T-helper 17 cell (primary cell): Measurements from ENCODE around the gene VIPR1. TPM values are rescaled to one million over a fixed set of nuclear protein-coding genes. Genes with fewer than 3 reads are reported as not detected.

ENCODE experiments used
- ATAC-seq: fragments of 150-1000 bp; cut with Tn5 transposase; 2 replicates; pipeline ENCODE4 v1.10.0; 2021; ENCODE audit warnings: mild to moderate bottlenecking, moderate library complexity
- DNase-seq, 3 donors: peaks; one replicate each; pipeline versions ENCODE4 v3.0.0 to v3.0.0-alpha.2; 2020 to 2021
- H3K9me3 ChIP-seq: one replicate; pipeline ENCODE4 v1.7.0; 2013; ENCODE audit warnings: low read length, mild to moderate bottlenecking; ENCODE audit not compliant: control insufficient read depth, poor library complexity, severe bottlenecking
- H3K27ac Mint-ChIP-seq: one replicate; pipeline ENCODE4 v1.8.0; 2022; ENCODE audit warnings: mild to moderate bottlenecking, moderate library complexity, mixed read lengths
- H3K27me3 Mint-ChIP-seq: one replicate; pipeline ENCODE4 v1.8.0; 2022; ENCODE audit warnings: mixed read lengths
- H3K36me3 Mint-ChIP-seq: one replicate; pipeline ENCODE4 v1.8.0; 2022; ENCODE audit warnings: low read depth, mixed read lengths
- H3K4me1 Mint-ChIP-seq: one replicate; pipeline ENCODE4 v1.8.0; 2022; ENCODE audit warnings: mild to moderate bottlenecking, mixed read lengths
- H3K4me3 Mint-ChIP-seq: one replicate; pipeline ENCODE4 v1.8.0; 2022; ENCODE audit warnings: mild to moderate bottlenecking, moderate library complexity, mixed read lengths
- total RNA-seq, 4 donors: library from RNA in 2 of 4; stranded (reverse) in 2 of 4; gene quantifications; one replicate each; pipeline ENCODE4 v1.2.3 and lab custom pipeline; 2022 to 2026

The VIPR1 gene
- total RNA-seq, 2 donors from 2014 or later, result 33.4 to 72.9 TPM

DNA sequence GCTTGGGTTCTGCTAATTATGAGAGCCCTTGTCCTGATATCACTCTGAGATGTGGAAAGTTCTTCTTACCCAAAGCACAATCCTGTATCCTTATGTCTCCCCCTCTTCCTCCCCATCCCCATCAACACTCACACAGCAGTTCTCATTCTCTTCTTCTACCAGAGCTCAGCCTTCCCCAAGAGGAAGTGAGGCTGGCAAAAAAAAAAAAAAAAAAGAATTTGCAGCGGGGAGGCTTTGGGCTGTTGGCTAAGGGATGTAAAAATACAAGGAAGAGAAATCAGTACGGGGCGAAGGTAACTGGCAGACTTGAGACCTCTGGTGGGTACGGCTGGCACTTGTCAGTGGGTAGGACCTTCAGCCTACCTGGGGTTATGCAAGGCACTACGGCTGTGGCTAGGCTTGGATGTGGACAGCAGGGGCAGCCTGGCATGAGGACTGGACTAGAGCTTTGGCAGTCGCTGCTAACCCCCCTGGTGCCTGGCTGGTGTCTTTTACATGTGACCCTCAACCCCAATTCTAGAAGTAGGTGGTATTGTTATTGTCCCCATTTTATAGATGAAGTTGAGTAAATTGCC is 5.4 kb downstream of the VIPR1 start:
- H3K27ac Mint-ChIP-seq, result peak overlapping the region; percentile 37
- no peak for ATAC-seq
- no peaks in the 10 kb centered on the region for H3K36me3 Mint-ChIP-seq
- peaks cover 58% of the 10 kb centered on the region for H3K4me1 Mint-ChIP-seq
- no peak for DNase-seq
- no peaks in the 10 kb centered on the region for H3K9me3 ChIP-seq
- peak overlapping the region; percentile 71 for H3K4me3 Mint-ChIP-seq
- no peaks in the 10 kb centered on the region for H3K27me3 Mint-ChIP-seq

DNA sequence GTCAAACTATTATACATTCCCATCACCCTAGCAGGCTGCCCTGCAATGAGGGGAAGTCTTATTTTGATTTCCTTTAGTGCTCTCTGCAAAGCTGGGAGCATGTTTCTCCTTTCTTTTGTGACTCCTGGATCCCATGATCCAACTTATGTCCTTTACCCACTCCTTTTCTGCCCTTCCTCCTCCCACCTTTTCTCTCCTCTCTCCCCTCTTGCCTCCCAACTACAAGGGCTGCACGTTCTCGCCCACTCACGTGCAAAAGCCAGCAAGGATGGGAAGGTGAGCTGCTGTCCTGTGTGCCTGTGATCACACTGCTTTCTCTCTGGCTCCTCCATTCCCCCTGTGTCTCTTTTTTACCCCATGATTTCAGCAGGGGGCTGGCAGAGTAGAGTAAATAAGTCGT is 6.1 kb downstream of the VIPR1 start:
- DNase-seq (no peak), ATAC-seq (no peak)
- H3K27ac Mint-ChIP-seq, result peak overlapping the region; percentile 82
- H3K4me1 Mint-ChIP-seq, result peaks cover 53% of the 10 kb centered on the region
- peak overlapping the region; percentile 56 for H3K4me3 Mint-ChIP-seq
- H3K36me3 Mint-ChIP-seq, result no peaks in the 10 kb centered on the region
- H3K27me3 Mint-ChIP-seq, result no peaks in the 10 kb centered on the region
- H3K9me3 ChIP-seq, result no peaks in the 10 kb centered on the region

DNA sequence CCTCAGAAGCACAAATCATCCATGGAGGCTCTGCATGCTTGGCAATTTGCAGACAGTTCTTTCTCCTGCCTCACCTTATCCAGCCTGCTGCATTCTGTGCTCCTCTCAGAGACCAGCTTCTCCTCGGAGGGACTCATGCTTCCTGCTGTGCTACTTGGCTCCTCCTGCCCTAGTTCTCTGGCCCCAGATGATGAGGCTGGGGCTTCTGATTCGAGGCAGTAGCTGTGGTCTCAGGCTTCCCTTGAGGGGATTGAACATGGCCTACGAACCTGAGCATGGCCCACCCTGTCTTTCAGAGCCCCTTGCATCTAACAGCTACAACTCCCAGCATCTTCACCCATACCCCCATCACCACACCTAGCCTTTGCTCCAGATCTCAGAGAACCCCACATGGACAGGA is 6.7 kb downstream of the VIPR1 start:
- ATAC-seq (no peak), DNase-seq (no peak)
- Mint-ChIP-seq H3K27ac (peak overlapping the region; percentile 82), H3K36me3 (no peaks in the 10 kb centered on the region), H3K27me3 (no peaks in the 10 kb centered on the region), H3K4me3 (no peak overlapping the region), H3K4me1 (peaks cover 49% of the 10 kb centered on the region)
- H3K9me3 ChIP-seq, result no peaks in the 10 kb centered on the region

DNA sequence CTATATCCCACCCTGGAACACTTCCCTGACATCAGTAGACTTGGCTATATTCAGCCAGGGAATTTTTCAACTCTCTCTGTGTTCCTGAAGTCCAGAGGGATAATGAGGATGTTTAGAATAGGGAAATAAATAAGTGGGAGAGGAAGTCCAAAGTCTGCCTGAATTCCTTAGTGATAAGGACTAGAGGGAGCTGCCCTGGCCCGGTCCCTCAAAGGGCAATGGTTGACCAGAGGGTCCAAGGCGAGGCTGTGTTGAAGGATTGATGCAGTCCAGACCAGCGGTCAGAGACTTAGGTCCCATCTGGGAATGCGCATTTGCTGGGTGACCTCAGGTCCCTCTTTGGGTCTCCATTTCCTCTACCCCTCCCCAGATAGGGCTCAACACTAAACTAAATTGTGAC is 7.9 kb downstream of the VIPR1 start:
- Mint-ChIP-seq H3K27me3 (no peaks in the 10 kb centered on the region), H3K4me3 (no peak overlapping the region), H3K27ac (peak overlapping the region; percentile 54), H3K36me3 (no peaks in the 10 kb centered on the region), H3K4me1 (peaks cover 52% of the 10 kb centered on the region)
- H3K9me3 ChIP-seq, result no peaks in the 10 kb centered on the region
- DNase-seq (no peak), ATAC-seq (no peak)

DNA sequence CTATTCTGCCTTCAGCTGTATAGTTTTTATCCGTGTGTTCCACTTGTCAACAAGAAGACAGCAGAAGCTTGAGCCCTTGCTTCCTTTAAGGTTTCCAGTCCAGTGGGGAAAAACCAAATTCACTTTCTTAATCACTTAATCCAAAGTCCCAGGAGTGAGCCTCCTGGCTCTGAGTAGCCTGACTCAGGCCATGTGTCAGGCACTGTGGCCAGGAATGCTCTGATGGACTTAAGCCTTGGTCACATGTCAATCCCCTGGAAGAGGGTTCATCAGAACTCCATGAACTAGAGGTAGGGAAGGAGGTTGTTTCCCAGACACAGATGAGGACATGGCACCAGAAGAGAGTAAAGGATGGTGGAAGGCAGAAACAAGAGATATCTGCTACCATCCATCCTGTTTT is 8.8 kb downstream of the VIPR1 start:
- H3K27me3 Mint-ChIP-seq, result no peaks in the 10 kb centered on the region
- DNase-seq (no peak), ATAC-seq (no peak)
- peaks cover 4% of the 10 kb centered on the region for H3K36me3 Mint-ChIP-seq
- no peaks in the 10 kb centered on the region for H3K9me3 ChIP-seq
- no peak overlapping the region for H3K4me3 Mint-ChIP-seq
- H3K27ac Mint-ChIP-seq, result peak overlapping the region; percentile 71
- H3K4me1 Mint-ChIP-seq, result peaks cover 58% of the 10 kb centered on the region

DNA sequence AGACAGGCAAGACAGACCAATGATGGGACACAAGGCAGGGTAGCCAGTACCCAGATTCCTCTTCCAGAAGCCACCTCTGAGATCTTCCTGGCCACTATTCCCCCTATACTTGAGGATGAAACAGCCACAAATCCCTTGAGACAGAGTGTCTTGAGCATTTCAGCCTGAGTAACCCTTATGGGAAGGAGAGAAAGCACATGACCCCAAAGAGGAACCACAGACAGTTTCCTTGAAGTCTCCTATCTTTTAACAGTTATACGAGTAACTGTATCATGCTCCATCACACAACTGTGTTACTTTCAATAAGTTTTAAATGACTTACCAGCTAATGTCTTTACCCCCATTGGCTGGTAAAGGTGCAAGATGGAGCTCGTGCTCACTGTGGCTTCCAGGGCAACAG is 9.3 kb downstream of the VIPR1 start:
- Mint-ChIP-seq H3K27me3 (no peaks in the 10 kb centered on the region), H3K27ac (peak overlapping the region; percentile 71), H3K36me3 (peaks cover 4% of the 10 kb centered on the region), H3K4me3 (no peak overlapping the region), H3K4me1 (peaks cover 58% of the 10 kb centered on the region)
- no peak for ATAC-seq
- H3K9me3 ChIP-seq, result no peaks in the 10 kb centered on the region
- no peak for DNase-seq

DNA sequence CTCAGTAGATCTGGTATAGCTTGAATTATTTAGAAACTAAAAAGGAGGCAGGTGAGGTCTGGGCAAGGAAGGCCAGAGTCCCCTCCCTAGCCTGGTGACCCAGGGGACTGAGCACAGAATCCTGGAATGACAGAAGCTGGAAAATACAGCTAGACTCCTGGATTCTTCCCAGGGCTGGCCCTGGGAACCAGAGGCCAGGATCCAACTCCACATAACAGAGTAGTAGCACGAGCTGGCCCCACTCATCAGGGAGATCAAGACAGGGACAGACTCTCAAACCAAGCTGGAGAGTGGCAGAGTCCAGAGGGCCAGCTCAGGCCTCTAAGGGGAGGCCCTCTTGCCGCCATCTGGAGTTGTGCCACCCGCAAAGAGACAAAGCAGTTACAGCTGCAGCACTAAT is 10.7 kb downstream of the VIPR1 start:
- Mint-ChIP-seq H3K36me3 (peaks cover 4% of the 10 kb centered on the region), H3K27me3 (no peaks in the 10 kb centered on the region), H3K4me3 (no peak overlapping the region), H3K4me1 (peaks cover 48% of the 10 kb centered on the region), H3K27ac (peak overlapping the region; percentile 53)
- no peaks in the 10 kb centered on the region for H3K9me3 ChIP-seq
- ATAC-seq (no peak), DNase-seq (no peak)

DNA sequence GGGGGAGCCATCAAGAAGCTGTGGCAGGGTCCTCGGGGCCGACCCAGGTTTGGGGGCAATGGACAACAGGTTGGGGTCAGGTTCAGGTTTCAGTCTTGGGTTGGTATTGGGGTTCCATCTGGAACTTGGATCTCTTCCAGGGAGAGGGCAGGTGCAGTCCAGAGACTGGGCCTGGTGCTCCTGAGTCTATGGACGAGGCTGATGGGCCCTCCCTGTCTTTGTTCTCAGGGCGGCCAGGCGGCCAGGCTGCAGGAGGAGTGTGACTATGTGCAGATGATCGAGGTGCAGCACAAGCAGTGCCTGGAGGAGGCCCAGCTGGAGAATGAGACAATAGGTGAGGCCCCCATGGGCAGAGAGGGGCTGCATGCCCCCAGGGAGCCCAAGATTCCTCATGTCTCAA is 11.1 kb downstream of the VIPR1 start:
- Mint-ChIP-seq H3K4me1 (peaks cover 47% of the 10 kb centered on the region), H3K27me3 (no peaks in the 10 kb centered on the region), H3K27ac (no peak overlapping the region), H3K4me3 (no peak overlapping the region), H3K36me3 (peaks cover 4% of the 10 kb centered on the region)
- no peak for DNase-seq
- H3K9me3 ChIP-seq, result no peaks in the 10 kb centered on the region
- ATAC-seq, result no peak

DNA sequence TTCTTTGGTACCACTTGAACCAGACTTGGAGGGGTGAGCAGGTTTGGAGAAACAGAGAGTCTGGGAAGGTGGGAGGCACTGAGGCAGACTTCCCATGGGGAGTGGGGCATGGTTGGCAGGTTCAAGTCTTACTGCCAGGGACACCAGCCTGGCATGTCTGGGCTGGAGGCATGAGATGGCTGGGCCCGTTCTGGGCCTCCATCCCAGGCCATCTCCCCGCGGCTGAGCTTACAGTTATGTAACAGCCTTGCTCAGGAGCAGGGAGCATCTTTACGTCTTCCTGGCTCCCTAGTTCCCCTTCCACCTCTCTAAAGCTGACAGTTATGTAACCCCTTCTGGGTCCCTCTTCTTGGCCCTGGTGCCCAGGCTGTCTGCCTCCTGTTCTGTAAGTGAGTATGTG is 12.4 kb downstream of the VIPR1 start:
- Mint-ChIP-seq H3K4me1 (peaks cover 42% of the 10 kb centered on the region), H3K36me3 (peaks cover 4% of the 10 kb centered on the region), H3K27me3 (no peaks in the 10 kb centered on the region), H3K4me3 (peak overlapping the region; percentile 55), H3K27ac (peak overlapping the region; percentile 70)
- H3K9me3 ChIP-seq, result no peaks in the 10 kb centered on the region
- ATAC-seq, result no peak
- no peak for DNase-seq

DNA sequence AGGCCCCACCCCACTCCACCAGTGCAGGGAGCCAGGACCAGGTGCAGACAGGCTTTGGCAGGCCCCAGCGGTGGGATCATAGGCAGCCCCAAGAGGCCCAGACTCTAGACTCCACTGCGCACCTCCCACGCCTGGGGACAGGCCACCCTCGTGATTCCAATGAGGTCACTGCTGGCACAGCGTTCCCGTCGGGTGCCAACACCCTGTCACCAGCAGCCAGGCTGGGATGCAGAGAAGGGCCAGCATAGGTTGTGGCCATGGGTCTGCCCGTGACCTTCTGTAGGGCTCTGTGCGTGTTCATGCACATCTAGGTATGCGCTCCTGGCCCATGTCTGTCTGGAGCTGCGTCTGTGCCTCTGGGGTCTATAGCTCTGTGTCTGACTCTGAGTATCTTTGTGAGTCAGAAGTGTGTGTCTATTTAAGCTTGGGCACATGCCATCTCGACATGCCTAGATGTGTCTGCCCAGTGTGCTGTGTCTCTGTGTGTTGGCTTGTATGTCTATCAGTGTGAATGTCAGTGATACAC is 13.0 kb downstream of the VIPR1 start:
- no peak for ATAC-seq
- peaks cover 44% of the 10 kb centered on the region for H3K4me1 Mint-ChIP-seq
- peak overlapping the region; percentile 72 for H3K27ac Mint-ChIP-seq

DNA sequence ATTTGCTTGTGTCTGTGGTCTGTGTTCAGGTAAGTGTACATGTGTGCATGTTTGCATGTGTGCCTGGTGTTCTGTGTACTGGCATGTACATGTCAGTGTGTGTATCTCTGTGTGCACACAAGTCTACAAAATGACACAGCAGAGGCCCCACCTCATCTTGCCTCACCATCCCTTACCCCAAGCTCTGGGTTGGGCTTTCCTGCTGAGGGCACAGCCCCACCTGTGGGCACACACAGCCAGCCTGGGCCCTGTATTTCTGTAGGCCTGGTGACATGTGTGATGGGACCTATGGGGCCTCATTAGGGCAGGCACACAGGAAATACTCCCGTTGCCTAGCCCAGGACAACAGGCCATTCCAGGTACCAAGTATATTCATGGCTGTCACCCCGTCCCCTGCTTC is 13.5 kb downstream of the VIPR1 start:
- Mint-ChIP-seq H3K36me3 (peaks cover 6% of the 10 kb centered on the region), H3K27me3 (no peaks in the 10 kb centered on the region), H3K27ac (peak overlapping the region; percentile 72), H3K4me1 (peaks cover 46% of the 10 kb centered on the region), H3K4me3 (no peak overlapping the region)
- DNase-seq, result no peak
- ATAC-seq, result no peak
- no peaks in the 10 kb centered on the region for H3K9me3 ChIP-seq

More for the DNA sequence above, 13.0 kb downstream of the VIPR1 start:
- no peak for DNase-seq
- peak overlapping the region; percentile 55 for H3K4me3 Mint-ChIP-seq
- no peaks in the 10 kb centered on the region for H3K9me3 ChIP-seq
- no peaks in the 10 kb centered on the region for H3K27me3 Mint-ChIP-seq
- peaks cover 6% of the 10 kb centered on the region for H3K36me3 Mint-ChIP-seq

DNA sequence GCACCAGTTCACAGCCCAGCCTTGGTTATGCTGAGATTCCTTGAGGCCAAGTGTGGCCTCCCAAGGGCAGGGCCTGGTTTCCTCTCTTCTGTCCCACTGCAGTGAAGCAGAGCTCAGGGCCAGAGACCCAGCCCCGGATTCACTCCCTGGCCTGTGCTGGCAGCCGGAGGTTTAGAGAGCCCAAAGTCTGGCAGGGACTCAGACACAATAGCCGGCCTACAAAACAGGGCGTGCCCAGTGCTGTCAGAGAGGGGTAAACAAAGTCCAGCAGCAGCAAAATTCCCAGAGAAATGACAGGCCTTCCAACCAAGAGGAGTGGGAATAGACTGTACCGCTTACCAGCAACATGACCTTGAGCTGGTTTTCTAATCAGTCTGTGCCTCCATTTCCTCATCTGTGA is 14.0 kb downstream of the VIPR1 start:
- H3K36me3 Mint-ChIP-seq, result peaks cover 6% of the 10 kb centered on the region
- ATAC-seq (no peak), DNase-seq (no peak)
- H3K4me3 Mint-ChIP-seq, result no peak overlapping the region
- H3K9me3 ChIP-seq, result no peaks in the 10 kb centered on the region
- no peaks in the 10 kb centered on the region for H3K27me3 Mint-ChIP-seq
- H3K4me1 Mint-ChIP-seq, result peaks cover 46% of the 10 kb centered on the region
- H3K27ac Mint-ChIP-seq, result peak overlapping the region; percentile 72

DNA sequence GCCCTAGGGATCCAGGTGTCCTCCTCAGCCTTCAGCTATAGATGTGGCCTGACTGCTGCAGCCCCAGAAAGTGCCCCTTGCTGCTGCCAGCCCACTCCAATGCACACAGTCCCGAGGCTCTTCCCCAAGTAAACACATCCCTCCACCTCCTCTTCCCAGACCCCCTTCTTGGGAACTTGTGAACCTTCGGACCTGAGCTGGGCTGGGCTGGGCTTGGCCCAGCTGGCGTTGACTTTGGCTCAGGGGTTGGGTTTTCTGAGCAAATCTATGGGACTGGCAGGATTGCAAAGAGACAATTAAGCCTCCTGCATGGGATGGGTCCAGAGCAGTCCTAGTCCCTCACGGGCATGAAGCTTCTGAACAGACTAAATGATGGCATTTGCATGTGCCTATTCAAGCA is 14.7 kb downstream of the VIPR1 start:
- DNase-seq (no peak), ATAC-seq (no peak)
- Mint-ChIP-seq H3K36me3 (peaks cover 6% of the 10 kb centered on the region), H3K27ac (peak overlapping the region; percentile 57), H3K4me3 (no peak overlapping the region), H3K4me1 (peaks cover 42% of the 10 kb centered on the region), H3K27me3 (no peaks in the 10 kb centered on the region)
- H3K9me3 ChIP-seq, result no peaks in the 10 kb centered on the region

DNA sequence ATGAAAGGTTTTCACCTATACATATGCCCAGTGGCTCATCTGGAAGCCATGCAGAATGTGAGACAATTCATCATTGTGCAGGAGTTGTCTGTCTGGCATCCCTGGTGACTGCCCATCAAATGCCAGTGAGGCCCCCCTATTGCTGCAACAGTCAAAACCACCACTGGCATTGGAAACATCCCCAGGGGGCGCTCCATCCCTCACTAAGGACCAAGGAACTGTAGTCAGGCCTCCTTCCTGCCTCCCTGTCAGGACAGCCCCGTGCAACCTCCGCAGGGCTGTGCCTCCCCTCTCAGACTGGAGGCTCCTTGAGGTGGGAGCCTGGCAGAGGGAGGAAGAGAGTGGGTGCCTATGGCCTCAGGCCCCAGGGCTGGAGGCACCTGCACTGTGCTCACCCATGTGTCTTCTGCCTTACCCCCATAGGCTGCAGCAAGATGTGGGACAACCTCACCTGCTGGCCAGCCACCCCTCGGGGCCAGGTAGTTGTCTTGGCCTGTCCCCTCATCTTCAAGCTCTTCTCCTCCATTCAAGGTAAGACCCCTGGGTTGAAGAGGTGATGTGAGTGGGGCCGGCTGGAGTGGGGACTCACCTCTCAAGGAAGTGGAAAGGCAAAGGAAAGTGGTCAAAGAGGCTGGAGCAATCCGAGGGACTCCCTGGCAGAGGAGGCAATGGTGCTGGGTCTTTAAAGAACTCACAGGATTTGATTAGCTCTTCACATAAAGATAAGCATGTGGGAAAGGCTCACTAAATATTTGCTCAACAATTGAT is 16.5 kb downstream of the VIPR1 start:
- Mint-ChIP-seq H3K4me3 (peak overlapping the region; percentile 81), H3K27ac (peak overlapping the region; percentile 95), H3K27me3 (no peaks in the 10 kb centered on the region), H3K36me3 (peaks cover 12% of the 10 kb centered on the region), H3K4me1 (peaks cover 45% of the 10 kb centered on the region)
- ATAC-seq (peak; percentile 68), DNase-seq (peak; percentile 29 to 40 (median 36))
- no peaks in the 10 kb centered on the region for H3K9me3 ChIP-seq
